CD4-positive, alpha-beta T cell treated with Interleukin-2 at 100 ng/mL for 4 hours (primary cell): ENCODE results near the gene LETM1.

Experiments
- DNase-seq: peaks from one replicate; pipeline ENCODE4 v3.0.0-alpha.2; 2020; ENCODE audit warnings: low spot score

The LETM1 gene

DNA sequence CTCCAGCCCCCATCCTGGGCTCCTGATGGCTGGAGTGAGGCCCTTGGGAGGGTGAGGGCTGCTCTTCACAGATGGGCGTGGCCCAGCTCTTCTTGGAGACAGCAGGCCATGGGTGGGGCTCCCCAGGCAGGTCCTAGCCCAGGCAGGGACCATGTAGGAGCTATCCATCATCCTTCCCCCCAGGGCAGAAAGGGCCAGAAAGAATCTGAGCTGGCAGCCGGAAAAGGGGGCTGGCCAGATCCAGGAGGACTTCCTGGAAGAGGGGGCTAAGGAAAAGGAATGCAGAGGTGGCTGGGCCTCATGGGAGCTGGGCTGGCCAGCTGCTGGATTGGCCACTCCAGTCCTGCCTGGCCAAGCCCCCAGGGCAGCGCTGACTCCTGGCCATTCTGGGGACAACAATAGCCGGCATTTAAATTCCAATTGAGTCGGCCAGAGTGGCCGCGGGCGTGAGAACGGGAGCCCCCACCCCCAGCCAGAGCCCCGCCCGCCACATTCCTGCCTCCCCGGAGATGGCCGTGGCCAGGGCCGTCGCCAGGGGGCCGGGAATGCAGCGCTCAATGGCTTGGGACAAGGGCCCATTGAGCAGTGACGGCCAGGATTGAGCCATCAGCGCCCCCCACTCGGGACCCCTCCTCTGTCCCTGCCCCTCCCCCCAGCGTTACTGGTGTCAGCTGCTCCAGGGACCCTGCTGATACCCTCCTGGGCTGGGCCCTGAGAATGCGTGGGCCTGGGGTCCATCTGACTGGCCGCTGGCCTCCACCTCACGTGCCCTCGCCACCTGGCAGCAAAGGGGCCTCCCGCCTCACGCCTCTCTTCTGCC lies 77.9 kb downstream of the LETM1 start:
- no peak for DNase-seq

GRCh38 chr4:1776521-1777161 lies 79.3 kb downstream of the LETM1 start:
- no peak for DNase-seq

- DNase-seq = no peak
These were observed 80.0 kb downstream of the LETM1 start for GRCh38 chr4:1775731-1776500.

- DNase-seq = no peak
These were observed 82.2 kb downstream of the LETM1 start for GRCh38 chr4:1773754-1774153.

- no peak for DNase-seq
These were observed 83.0 kb downstream of the LETM1 start for GRCh38 chr4:1772853-1773538.

- no peak for DNase-seq
These were observed 84.2 kb downstream of the LETM1 start for GRCh38 chr4:1771555-1772305.

- no peak for DNase-seq
These were observed 85.1 kb downstream of the LETM1 start for GRCh38 chr4:1770791-1771231.

DNA sequence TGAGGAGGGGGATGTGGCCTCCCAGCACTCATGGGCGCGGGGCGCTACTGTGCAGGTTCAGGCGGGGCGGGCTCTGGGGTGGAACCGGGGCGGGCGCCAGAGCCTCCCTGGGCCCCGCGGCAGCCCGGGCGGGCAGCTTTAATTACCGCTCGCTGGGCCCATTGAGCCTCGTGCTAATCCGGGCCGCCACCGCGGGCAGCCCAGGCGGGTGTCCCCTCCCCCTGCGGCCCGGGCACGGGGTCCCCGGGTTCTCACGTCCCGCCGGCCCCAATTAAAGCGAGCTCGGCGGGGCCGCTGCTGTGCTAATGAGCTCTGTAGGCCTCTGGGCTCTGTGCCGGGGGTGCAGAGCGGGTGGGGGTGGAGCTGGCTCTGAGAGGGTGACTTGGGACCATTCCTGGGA lies 85.7 kb downstream of the LETM1 start:
- no peak for DNase-seq

- DNase-seq = no peak
These were observed 86.3 kb downstream of the LETM1 start for GRCh38 chr4:1769692-1770091.

GRCh38 chr4:1768367-1769034 lies 87.5 kb downstream of the LETM1 start:
- DNase-seq = no peak

- DNase-seq = no peak
These were observed 88.1 kb downstream of the LETM1 start for GRCh38 chr4:1767770-1768366.

DNA sequence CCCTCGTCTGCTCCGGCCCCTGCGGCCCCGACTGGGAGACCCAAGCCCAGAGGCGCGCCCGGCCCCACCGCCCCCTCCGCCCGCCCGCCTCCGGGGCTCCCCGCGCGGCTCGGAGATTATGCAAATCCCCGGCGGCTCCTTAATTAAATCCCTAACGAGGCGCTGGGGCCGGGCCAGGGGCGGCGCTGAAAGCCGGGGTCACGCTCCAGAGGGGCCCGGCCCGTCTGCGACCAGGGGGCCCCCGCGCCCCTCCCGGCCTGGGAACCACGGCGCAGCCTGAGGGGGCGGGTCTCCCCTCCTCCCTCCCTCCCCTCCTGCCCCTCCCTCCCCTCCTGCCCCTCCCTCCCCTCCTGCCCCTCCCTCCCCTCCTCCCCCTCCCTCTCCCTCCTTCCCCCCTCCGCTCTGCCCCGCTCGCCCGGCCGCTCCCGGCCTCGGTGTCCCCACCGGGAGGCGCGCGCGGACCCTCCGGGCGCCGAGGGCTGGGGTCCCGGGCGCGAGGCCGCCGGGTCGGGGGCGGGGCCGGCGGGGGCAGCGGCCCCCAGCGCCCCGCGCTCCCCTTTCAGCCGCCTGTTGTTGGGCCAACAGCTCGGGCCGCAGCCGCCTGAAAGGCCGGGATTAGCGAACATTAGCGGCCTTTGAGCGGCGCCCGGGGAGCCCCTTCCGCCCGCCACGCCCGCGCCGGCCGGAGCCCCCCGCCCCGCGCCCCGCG lies 88.7 kb downstream of the LETM1 start:
- no peak for DNase-seq

DNA sequence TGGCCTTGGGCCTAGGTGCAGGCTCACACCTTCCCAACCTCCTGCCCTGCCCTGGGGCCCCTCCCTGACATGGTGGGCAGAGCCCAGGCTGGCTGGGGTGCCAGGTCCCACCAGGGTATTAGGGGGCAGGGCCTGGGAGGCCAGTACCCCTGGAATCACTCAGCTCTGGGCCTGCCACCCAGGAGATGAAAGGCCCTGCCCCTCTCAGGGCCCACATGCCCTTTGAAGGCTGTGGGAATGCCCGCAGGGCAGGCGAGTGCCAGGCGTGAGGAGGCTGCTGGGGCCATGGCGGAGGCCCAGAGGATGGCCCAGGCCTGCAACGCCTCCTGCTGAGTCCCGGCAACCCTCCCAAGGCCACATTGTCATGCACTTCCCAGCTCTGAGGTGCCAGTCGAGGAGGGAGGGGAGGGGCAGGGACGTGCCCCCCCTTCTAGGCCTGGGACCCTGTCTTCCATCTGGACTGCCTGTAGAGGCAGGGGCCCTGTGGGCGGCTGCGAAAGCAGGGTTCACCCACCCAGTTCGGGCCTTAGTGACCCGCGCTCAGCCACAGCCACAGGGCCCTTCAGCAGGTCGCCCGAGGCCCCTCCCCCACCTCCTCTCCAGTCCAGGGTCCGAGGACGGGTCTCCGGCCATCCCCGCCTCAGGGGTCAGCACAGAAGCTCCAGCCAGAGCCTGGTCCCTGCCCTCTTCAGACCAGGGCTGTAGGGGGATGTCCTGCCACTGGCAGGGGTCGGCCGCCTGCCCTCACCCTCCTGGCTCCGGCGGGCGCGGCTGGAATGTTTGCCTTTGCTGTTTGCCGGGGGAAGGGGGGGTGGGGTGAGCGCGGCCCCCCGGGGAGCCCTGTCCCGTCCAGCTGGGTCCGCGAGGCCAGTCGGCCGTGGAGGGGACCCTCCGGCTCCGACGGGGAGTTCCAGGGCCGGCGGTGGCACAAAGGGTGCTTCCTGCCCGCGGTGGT lies 89.6 kb downstream of the LETM1 start:
- DNase-seq = no peak

DNA sequence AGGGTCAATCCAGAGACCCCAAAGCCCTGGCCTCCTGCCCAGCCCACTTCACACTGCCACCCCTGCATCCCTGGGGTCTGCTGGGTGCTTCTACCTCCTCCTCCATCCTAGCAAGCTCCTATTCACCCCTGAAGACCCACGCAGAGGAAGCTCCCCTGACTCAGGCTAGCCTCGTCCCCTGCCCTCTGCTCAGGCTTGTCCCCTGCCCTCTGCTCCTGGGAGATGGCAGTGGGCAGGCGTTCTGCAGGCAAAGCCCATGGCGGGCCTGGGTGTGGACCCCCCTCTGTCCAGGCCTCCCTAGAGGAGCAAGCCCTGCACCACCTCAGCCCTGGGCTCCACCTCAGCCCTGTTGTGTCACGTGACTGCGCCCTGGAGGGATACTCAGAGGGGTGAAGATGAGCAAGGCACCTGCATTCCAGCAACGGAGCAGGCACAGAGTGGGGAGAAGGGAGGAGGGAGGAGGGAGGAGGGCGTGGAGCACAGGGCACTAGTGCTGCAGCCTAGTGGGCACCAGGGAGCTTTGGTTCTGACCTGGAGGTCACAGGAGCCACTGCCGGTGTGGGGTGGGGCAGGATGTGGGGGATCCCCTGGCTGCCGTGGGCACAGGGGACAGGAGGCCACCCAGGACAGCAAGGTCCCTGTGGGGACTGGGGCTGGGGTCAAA lies 90.4 kb downstream of the LETM1 start:
- DNase-seq = no peak

GRCh38 chr4:1764670-1765069 lies 91.3 kb downstream of the LETM1 start:
- DNase-seq = no peak

GRCh38 chr4:1763550-1764080 lies 92.3 kb downstream of the LETM1 start:
- no peak for DNase-seq

DNA sequence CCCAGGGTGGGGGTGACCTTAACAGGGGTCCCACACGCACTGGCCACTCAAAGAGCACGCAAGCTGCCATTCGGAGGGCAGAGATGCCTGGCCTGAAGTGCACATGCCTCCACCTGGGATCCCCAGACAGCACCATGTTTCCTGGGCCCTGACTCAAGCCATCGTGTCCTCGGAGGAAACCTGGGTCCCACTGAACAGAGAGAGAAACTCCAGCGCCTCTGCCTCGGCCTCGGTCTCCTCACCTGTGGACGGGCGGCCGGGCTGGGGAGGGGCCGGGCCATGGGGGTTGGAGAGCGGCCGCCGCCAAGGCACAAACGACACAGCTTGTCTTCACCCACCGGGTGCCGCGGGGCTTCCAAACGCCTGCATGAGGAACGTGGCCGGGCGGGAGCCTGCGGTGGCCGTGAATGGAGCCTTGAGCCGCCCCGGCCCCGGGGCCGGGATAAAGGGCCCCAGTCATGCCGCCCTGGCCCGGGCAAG lies 92.8 kb downstream of the LETM1 start:
- no peak for DNase-seq
